HFF-Myc (cell line): ENCODE measurements around the gene HCRTR2.

Experiments used
- DNase-seq: peaks from one replicate; pipeline ENCODE4 v3.0.0-alpha.2; 2011; ENCODE audit warnings: low read depth; ENCODE audit errors: extremely low read depth
- H3K4me3 ChIP-seq: replicated peaks from 2 replicates; pipeline ENCODE4 v1.5.1; 2011; ENCODE audit warnings: low read depth, mild to moderate bottlenecking, control low read depth, low read length
- TF ChIP-seq, protein P1 (sequence below): IDR thresholded peaks from 2 replicates; pipeline ENCODE4 v1.5.1; 2012; ENCODE audit warnings: mild to moderate bottlenecking, low read depth, low read length, control low read depth; ENCODE audit errors: missing control alignments

The HCRTR2 gene

DNA sequence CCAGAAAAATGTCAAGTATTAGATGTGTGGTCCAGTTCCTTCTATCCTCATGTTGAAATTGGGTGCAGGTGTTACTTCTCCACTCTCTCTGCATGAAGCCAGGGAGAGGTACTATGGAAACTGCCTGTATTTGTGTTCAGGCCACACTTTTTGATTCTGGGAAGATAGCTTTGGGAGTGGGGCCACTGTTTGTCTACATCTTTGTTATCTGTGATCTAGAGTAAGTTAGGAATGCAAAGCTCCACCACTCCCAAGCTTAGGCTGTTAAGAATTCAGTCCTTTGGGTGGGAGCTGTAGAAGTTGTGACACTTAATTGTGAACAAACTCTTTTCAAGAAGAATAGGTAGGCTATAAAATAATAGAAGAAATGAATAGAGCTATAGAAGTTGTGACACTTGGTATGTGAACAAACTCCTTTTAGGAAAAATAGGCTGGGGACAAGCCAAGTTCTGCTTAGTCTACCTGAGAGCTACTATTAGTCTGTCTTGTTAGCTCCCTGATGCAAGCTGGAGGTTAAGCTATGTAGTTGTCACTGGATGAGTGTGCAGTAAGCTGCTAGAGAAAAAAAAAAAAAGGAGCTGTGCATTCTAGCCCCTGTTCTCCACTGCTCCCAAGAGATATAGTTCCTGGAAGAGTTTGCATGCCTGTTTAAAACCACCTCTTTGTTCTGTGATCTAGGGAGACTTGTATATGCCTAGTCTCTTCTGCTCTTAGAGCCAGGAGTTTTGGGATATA is 145.8 kb downstream of the HCRTR2 start:
- no peak for DNase-seq
- TF ChIP-seq, protein P1, sequence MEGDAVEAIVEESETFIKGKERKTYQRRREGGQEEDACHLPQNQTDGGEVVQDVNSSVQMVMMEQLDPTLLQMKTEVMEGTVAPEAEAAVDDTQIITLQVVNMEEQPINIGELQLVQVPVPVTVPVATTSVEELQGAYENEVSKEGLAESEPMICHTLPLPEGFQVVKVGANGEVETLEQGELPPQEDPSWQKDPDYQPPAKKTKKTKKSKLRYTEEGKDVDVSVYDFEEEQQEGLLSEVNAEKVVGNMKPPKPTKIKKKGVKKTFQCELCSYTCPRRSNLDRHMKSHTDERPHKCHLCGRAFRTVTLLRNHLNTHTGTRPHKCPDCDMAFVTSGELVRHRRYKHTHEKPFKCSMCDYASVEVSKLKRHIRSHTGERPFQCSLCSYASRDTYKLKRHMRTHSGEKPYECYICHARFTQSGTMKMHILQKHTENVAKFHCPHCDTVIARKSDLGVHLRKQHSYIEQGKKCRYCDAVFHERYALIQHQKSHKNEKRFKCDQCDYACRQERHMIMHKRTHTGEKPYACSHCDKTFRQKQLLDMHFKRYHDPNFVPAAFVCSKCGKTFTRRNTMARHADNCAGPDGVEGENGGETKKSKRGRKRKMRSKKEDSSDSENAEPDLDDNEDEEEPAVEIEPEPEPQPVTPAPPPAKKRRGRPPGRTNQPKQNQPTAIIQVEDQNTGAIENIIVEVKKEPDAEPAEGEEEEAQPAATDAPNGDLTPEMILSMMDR: no peak
- H3K4me3 ChIP-seq: no peak overlapping the region

DNA sequence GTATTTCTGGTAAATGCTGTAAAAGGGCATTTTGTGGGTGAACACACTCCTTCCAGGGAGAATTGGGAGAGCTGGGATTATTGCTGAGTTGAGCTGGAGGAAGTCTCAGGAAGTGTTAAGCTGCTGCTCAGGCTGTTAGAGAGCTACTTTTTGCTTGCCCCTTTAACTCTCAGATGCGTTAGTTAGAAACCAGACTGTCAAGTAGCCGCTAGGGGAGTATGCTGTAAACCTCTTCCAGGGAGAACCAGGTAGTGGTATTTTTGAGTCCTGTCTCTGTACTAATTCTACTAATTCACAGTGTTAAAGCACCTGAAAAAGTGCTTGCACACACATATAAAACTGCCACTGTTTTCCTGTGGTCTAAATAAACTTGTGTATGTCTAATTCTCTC is 146.4 kb downstream of the HCRTR2 start:
- TF ChIP-seq, protein P1: no peak
- DNase-seq: no peak
- H3K4me3 ChIP-seq: no peak overlapping the region

DNA sequence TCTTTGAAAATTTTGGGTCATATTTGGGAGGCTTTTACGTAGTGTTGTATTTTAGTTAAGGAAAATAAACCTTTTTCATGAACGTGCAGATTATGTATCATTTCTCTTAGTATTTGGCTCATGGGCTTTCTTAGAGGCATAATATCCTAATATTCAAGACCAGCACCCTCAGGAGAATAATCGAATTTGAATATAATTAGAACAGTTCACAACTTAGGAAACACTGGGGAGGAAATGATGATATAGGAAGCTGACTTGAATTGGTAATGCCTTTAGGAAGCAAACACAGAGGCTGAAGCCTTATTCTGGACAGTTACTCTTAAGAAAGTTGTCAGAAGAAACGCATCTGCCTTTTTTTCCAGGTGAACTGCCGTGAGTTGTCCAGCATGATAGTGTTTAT is 152.9 kb downstream of the HCRTR2 start, which contains the start of gene GFRAL:
Gene GFRAL, plus strand, starts transcription at position 301 of the 400 bp plus-strand sequence. Its CDS starts 86 bp downstream, at position 387.
- TF ChIP-seq, protein P1: no peak
- no peak for DNase-seq
- no peak within 1 kb of the TSS for H3K4me3 ChIP-seq
